ENCODE results near the gene ACER3.

GRCh38 chr11:76946223-76946622, 85.5 kb downstream of the ACER3 start:
- TF ChIP-seq POLR2A (IDR thresholded peaks at IDR 0.05), result no peak
- TF ChIP-seq CTCF (IDR thresholded peaks at IDR 0.05), result no peak
- TF ChIP-seq EP300 (IDR thresholded peaks at IDR 0.05), result no peak
